D721Med (cell line): ENCODE measurements around the gene SLC8B1.

Experiments
- DNase-seq: peaks from one replicate; pipeline ENCODE4 v3.0.0; 2011; ENCODE audit warnings: low spot score; ENCODE audit not compliant: insufficient read length
- FAIRE-seq: peaks from 2 replicates; lab custom pipeline; 2011; peaks lifted over from hg19 to GRCh38; lab: Jason Lieb, UNC
- TF ChIP-seq, protein P1 (sequence below): IDR thresholded peaks from 2 replicates; pipeline ENCODE4 v1.5.1; 2012; ENCODE audit warnings: mild to moderate bottlenecking, control low read depth; ENCODE audit not compliant: insufficient read depth; ENCODE audit errors: missing control alignments

SLC8B1 gene

GRCh38 chr12:113318046-113318656 is 16.8 kb downstream of the SLC8B1 start:
- DNase-seq (no peak), FAIRE-seq (peak; percentile 67)
- TF ChIP-seq, protein P1, sequence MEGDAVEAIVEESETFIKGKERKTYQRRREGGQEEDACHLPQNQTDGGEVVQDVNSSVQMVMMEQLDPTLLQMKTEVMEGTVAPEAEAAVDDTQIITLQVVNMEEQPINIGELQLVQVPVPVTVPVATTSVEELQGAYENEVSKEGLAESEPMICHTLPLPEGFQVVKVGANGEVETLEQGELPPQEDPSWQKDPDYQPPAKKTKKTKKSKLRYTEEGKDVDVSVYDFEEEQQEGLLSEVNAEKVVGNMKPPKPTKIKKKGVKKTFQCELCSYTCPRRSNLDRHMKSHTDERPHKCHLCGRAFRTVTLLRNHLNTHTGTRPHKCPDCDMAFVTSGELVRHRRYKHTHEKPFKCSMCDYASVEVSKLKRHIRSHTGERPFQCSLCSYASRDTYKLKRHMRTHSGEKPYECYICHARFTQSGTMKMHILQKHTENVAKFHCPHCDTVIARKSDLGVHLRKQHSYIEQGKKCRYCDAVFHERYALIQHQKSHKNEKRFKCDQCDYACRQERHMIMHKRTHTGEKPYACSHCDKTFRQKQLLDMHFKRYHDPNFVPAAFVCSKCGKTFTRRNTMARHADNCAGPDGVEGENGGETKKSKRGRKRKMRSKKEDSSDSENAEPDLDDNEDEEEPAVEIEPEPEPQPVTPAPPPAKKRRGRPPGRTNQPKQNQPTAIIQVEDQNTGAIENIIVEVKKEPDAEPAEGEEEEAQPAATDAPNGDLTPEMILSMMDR: no peak

DNA sequence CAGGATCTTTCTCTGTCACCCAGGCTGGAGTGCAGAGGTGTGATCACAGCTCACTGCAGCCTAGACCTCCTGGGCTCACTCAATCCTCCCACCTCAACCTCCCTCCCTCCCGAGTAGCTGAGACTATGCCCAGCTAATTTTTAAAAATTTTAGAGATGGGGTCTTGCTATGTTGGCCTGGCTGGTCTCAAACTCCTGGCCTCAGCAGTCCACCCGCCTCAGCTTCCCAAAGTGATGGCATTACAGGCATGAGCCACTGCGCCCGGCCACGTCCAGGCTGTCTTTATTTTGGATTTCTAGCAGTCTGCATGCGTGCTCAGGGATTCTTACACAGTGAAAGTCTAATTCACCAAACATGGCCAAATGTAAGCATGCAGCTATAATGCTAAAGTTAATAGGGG is 17.8 kb downstream of the SLC8B1 start:
- TF ChIP-seq, protein P1: no peak
- DNase-seq: no peak
- FAIRE-seq: no peak

DNA sequence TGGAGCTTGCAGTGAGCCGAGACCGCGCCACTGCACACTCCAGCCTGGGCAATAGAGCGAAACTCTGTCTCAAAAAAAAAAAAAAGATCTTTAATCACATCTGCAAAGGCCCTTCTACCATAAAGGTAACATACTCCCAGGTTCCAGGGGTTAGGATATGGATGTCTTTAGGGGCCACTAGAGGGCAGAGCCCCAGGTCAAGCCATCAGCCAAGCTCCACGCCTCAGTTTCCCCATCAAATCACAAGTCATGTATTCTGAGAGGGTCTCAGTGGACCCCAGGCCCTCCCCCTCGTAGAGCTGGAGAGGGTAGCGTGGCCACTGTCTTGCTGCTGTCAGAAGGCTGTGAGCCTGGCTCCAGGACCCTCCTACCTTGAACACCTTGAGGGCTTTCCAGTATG is 18.8 kb downstream of the SLC8B1 start:
- no peak for FAIRE-seq
- TF ChIP-seq, protein P1: no peak
- DNase-seq: no peak

DNA sequence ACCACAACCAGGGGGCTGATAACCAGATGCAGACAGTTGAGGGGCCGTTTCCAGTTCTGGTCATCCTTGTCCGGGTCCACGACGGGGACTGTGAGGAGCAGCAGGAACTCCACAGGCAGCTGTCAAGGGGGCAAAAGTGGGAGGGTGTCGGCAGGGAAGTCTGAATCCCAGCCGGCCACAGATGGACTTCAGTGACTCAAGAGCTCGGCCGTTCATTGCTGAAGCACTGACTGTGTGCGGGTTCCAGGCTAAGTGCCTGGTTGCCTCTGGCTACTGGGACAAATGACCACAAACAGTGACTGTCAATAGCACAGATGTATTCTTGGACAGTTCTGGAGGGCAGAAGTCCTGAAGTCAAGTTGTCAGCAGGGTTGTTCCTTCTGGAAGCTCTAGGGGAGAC is 19.6 kb downstream of the SLC8B1 start:
- DNase-seq: no peak
- TF ChIP-seq, protein P1: no peak
- no peak for FAIRE-seq

DNA sequence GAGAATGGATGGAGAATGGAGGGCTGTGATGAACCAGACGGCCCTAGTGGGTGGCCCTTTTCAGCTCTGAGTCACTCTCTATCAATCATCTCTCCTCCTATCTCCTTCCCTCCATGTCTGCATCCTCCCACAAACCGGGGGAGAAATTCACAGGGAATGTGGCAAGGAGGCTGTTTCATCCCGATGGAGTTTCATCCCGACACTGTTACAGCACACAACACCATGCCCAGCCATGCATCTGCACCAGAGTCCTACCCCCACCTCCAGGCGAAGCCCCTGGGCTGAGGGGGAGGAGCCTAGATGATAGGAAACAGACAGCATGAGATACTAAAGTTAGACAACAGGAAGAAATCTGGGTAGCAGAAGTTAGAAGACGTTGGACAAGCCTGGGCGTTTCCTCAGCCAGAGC is 20.8 kb downstream of the SLC8B1 start:
- TF ChIP-seq, protein P1: no peak
- DNase-seq: no peak
- FAIRE-seq: no peak

DNA sequence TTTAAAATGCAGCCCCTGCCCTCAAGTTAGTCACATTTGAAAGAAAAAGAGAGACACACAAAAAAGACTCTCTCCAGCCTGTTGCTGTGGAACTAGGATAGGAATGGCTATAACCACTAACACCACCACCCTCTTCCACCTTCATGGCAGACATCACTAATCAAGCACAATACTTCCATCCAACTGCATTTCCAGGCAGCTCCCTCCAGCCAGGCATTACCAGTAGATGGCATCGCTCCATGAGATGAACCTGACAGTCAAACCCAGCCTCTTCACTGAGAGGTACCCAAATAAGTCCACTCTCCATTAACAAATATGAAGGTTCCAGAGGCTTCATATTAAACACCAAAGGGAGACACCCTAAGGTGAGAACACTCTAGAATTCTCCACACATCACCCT is 24.4 kb downstream of the SLC8B1 start:
- DNase-seq: no peak
- TF ChIP-seq, protein P1: peak; percentile 12
- FAIRE-seq: no peak

GRCh38 chr12:113306382-113306781 is 28.5 kb downstream of the SLC8B1 start:
- TF ChIP-seq, protein P1: no peak
- DNase-seq (no peak), FAIRE-seq (no peak)
